ENCODE data around the gene SOX9. TPM values are rescaled to one million over a fixed set of nuclear protein-coding genes. Genes with fewer than 3 reads are reported as not detected.

The SOX9 gene
- total RNA-seq, 1 experiment from 2014 or later: 1.3 TPM

DNA sequence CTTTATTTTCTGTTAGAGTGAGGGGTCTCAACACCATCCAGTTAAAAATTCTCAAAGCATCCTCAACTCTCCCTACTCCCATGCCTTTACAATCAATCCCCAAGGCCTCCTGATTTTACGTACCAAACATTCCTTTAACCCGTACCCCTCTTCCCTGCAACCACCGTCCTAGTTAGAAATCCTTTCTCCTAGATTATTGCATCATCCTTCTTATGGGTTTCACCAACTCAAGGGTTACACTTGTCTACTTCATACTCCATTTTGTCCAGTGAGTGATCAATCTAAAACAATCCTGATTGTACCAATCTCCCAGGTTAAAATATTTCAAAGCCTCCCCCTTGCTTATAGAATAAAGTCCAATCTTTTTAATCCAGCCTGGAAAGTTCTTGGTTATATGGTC lies 24.7 kb downstream of the SOX9 start:
- Histone ChIP-seq H3K79me1 (ENCODE audit: insufficient read depth, low read depth, low read length, poor library complexity, severe bottlenecking) (no peaks in the 10 kb centered on the region), H2BK15ac (ENCODE audit: low read depth, low read length) (no peak overlapping the region), H3K27ac (ENCODE audit: insufficient read length, low read depth, low read length) (no peak overlapping the region), H3K4me2 (ENCODE audit: insufficient read depth, insufficient read length, low read length) (no peak overlapping the region), H3T11ph (ENCODE audit: low read length) (no peak overlapping the region), H4K20me1 (ENCODE audit: control insufficient read depth, insufficient read depth, insufficient read length) (no peaks in the 10 kb centered on the region), H2BK120ac (ENCODE audit: low read depth, low read length, poor library complexity, severe bottlenecking) (no peak overlapping the region), H2BK5ac (ENCODE audit: insufficient read length, low read length) (no peak overlapping the region), H3K23me2 (ENCODE audit: insufficient read length, low read depth, low read length, poor library complexity, severe bottlenecking) (no peaks in the 10 kb centered on the region), H4K91ac (ENCODE audit: insufficient read length, low read depth, low read length) (no peak overlapping the region), H4K5ac (ENCODE audit: insufficient read length, low read depth, low read length) (no peak overlapping the region), H3K4me1 (ENCODE audit: insufficient read depth, low read length) (peaks cover 4% of the 10 kb centered on the region; the same call in 1 of the 2 replicates), H3K56ac (ENCODE audit: insufficient read length, low read depth, low read length) (no peak overlapping the region), H2BK20ac (ENCODE audit: low read depth, low read length, poor library complexity, severe bottlenecking) (no peak overlapping the region), H4K8ac (replicated peaks; ENCODE audit: insufficient read length, low read depth, low read length) (no peak overlapping the region), H2AFZ (ENCODE audit: low read length) (no peak overlapping the region), H3K9me3 (ENCODE audit: control insufficient read depth, low read depth, low read length) (no peaks in the 10 kb centered on the region), H3K18ac (ENCODE audit: insufficient read length, low read depth, low read length) (no peak overlapping the region), H2AK5ac (ENCODE audit: insufficient read length, low read length) (no peak overlapping the region), H2BK12ac (ENCODE audit: insufficient read length, low read depth, low read length) (no peak overlapping the region), H3K4ac (ENCODE audit: low read depth, low read length) (no peak overlapping the region), H3K27me3 (ENCODE audit: insufficient read depth, low read length) (no peaks in the 10 kb centered on the region), H3K79me2 (ENCODE audit: insufficient read depth, low read length) (no peaks in the 10 kb centered on the region), H3K23ac (ENCODE audit: insufficient read length, low read depth, low read length) (no peak overlapping the region), H3K14ac (ENCODE audit: insufficient read depth, low read length) (no peak overlapping the region), H3K9ac (ENCODE audit: extremely low read depth, insufficient read length, low read length) (no peak overlapping the region)
- peaks cover 0 to 3% of the 10 kb centered on the region in 2 experiments; a peak in 1 of 5 replicates for H3K9me3 Mint-ChIP-seq
- H3K36me3 Mint-ChIP-seq (ENCODE audit: insufficient read depth in 1 of 3, low read depth in 3 of 3): no peaks in the 10 kb centered on the region; a peak in 2 of 7 replicates
- H3K4me3 Mint-ChIP-seq: no peak overlapping the region
- no peak overlapping the region for H3K27ac Mint-ChIP-seq
- no peak for DNase-seq
- H3K4me1 Mint-ChIP-seq: peaks cover 21 to 32% of the 10 kb centered on the region in 2 experiments
- H3K27me3 Mint-ChIP-seq (ENCODE audit: low read depth): peaks cover 9% of the 10 kb centered on the region
- 100% methylated on average over 1 of the region's 3 CpGs for WGBS (ENCODE audit: extremely low coverage, insufficient read length, low lambda C conversion rate)
- TF ChIP-seq, protein P1, sequence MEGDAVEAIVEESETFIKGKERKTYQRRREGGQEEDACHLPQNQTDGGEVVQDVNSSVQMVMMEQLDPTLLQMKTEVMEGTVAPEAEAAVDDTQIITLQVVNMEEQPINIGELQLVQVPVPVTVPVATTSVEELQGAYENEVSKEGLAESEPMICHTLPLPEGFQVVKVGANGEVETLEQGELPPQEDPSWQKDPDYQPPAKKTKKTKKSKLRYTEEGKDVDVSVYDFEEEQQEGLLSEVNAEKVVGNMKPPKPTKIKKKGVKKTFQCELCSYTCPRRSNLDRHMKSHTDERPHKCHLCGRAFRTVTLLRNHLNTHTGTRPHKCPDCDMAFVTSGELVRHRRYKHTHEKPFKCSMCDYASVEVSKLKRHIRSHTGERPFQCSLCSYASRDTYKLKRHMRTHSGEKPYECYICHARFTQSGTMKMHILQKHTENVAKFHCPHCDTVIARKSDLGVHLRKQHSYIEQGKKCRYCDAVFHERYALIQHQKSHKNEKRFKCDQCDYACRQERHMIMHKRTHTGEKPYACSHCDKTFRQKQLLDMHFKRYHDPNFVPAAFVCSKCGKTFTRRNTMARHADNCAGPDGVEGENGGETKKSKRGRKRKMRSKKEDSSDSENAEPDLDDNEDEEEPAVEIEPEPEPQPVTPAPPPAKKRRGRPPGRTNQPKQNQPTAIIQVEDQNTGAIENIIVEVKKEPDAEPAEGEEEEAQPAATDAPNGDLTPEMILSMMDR (conservative IDR thresholded peaks at IDR 0.05): no peak
